ENCODE data around the gene H6PD. TPM values are rescaled to one million over a fixed set of nuclear protein-coding genes. Genes with fewer than 3 reads are reported as not detected.

H6PD gene
- total and polyA plus RNA-seq, 9 of the 15 experiments (the other 6 are each of a cell fraction or from before 2014, with no cell fraction given): 0.04 to 2.5 (median 0.95) TPM

DNA sequence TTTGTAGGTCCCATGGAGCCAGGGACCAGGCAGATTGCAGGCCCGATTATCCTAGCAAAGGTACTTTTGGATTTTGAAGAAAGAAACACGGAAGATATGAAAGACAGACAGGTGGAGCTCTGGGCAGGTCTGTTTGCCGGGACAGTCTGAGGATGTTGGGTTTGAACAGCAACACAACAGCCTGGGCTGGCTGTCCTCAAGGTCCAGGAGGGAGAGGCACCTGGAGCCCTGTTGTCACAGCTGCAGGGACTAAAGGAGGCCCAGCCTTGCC is 14.6 kb downstream of the H6PD start (continued):
- no peak for TF ChIP-seq ZBTB40 (IDR thresholded peaks at IDR 0.05)
- TF ChIP-seq ZBTB40 (CRISPR knock-in tag; IDR thresholded peaks at IDR 0.05): no peak
- TF ChIP-seq SMARCC2 (IDR thresholded peaks at IDR 0.05; ENCODE audit: low read depth): no peak
- no peak for TF ChIP-seq PURB (CRISPR knock-in tag; IDR thresholded peaks at IDR 0.05; ENCODE audit: low read depth)
